Inflammatory macrophage (primary cell): ENCODE results near the gene BMERB1.

Source experiments
- DNase-seq, 2 donors: peaks; one replicate each; pipeline ENCODE4 v3.0.0-alpha.2; 2020 to 2022

The BMERB1 gene

DNA sequence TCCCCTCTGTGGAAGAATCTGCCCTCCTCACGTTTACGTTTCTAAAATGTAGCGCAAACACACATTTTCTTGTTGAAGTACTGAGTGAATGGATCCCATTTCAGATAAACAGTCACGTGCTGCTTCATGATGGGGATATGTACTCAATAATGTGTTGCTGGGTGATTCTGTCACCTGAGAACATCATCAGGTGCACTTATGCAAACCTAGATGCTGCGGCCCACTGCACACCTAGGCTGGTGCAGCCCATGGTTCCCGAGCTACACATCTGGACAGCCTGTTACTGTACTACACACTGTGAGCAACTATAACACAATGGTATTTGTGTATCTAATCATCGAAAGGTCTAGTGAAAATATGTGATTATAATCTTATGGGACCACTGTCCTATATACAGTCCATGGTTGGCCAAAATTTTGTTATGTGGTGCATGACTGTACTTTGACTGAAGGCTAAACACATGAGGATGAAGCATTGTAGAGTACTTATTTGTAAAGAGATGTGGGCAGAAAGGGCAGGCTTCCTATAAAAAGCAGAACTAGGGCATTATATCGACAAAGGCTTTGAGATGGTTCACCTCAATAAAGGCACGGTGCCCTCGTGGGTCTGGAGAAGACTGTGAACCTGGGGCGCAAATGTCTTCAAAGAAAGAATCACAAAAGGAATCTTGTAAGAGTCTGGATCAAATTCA lies 182.2 kb downstream of the BMERB1 start:
- peak; percentile 58 to 71 for DNase-seq

DNA sequence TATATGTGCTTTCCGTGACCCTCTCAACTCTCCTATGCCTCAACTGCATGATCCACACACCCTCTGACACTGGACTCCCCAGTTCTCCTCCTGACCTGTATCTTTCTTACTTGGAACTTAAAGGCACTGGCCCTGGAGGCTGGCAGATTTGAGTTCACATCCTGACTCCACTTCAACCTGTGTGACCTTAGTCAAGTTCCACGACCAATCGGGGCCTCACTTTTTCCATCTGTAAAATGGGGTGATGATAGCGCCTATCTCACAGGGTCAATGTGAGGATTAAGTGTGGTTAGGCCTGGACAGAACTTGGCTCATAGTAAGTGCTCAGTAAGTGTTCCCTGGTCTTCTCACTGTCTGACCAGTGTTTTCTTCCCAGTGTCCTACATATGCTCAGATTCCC lies 183.5 kb downstream of the BMERB1 start:
- DNase-seq, result no peak

DNA sequence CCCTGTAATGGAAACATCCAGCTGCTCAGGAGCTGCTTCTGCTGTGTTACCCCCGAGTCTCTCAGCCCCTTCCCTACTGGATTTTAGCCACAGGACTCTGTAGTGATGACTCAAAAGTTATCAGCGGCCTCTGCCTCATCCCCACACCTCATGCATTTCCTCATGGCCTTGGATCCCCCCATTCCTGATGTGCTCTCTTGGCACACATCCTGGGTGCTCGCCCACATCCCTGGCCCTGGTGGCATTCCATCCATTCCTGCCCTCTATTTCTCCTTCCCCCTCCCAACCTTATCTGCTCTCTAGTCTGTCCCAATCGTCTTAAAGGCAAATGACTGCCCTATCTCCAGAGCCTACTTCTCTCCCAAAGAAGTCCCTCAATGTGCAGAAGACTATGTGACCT lies 184.0 kb downstream of the BMERB1 start:
- peak in 1 of 2 donors; percentile 6 for DNase-seq

DNA sequence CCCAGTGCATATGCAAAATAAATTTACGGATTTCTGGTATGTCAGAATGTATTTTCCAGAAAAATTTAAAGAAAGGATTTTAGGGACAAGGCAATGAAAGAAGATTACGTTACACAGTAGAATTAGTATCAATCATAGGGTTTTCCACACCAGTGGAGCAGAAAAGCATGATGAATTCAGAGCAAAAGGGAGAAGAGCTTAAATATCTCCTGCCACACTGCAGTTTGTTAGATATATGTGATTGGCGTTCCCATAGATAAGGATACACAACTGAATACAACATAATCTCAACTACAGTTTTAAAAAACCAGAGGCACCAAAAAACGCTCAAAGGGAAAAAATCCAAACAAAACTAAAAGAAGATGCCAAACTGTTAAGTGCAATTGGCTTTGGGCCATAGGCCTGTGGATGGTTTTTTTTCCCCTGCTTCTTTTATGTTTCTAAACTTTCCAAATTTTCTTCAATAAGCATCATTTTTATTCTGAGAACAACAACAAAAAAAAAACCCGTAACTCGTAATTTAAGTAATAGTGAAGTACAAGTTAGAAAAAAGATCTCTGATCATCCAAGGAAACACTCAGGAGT lies 186.3 kb downstream of the BMERB1 start:
- no peak for DNase-seq

DNA sequence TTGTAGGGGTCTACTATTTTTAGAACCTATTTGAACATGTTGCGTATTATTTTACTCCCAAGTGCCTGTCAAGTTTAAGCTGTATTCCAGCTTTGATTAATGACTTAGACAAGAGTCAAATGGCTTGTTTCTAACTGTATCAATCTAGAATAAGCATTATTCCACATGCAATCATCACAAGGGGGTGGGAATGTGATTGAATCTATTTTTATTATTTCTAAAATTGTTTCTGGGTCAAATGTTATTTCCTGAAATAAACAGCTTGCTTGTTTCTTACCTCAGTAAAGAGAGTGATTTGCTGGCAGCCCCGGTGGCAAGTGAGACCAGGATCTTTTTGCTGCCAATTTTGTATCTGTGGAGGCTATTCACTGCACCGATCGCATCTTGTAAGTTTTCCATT lies 187.1 kb downstream of the BMERB1 start:
- DNase-seq, result no peak

DNA sequence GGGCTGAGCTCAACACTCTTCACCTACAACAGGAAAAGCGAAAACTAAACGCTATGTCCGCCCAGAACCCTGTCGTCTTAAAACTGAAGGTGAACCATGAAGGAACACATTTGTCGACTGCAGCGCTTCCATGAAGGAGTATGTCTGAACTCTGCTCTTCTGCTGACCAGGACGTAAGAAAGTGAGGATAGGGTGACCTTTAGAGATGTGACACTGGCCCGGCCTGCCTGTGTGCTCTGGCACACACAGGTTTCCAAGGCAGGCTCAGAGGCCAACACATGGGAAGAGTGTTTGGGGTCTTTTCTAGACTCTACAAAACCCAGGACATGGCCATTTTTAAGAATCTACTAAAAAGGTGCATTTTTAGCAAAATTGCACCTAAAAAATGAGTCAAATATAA lies 187.5 kb downstream of the BMERB1 start:
- no peak for DNase-seq

DNA sequence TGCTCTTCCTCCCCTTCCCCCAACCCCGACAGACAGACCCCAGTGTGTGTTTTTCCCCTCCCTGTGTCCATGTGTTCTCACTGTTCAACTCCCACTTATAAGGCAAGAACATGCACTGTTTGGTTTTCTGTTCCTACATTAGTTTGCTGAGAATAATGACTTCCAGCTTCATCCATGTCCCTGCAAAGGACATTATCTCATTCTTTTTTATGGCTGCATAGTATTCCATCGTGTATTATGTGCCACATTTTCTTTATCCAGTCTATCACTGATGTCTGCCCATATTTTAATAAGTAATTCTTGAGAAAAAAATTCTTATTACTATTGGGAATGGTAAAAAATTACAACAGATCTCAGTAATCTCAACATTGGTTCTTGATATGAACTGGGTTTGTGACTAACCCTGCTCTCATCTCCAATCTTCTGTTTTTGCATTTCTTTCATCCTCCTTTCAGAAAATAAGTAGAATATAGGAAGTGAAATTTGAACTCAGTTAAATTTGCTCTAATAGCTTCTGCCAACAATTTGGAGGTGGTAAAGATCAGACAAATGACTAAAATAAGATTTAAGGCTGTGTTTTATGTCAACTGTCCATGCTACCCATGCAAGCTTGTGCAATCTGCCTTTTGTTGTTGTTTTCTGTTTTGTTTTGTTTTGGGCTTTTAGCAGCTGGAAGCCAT lies 197.5 kb downstream of the BMERB1 start:
- no peak for DNase-seq

DNA sequence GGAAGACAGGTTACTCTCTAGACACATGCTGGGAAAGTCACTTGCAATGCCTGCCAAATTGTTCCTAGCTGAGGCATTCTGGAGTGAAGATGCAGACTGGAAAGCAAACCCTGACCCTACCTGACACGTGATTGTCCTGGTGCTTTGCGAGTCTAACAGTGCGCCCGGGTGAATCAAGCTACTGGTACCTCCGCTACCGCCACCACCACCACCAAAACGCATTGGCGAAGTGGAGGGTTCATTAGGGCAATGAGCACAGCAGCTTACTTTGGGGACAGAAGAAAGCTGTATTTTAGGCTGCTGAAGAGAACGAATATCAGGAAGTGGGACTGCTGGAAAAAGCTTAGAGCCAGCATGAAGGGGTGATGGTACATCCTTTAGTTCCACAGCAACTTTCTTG lies 201.5 kb downstream of the BMERB1 start:
- no peak for DNase-seq

DNA sequence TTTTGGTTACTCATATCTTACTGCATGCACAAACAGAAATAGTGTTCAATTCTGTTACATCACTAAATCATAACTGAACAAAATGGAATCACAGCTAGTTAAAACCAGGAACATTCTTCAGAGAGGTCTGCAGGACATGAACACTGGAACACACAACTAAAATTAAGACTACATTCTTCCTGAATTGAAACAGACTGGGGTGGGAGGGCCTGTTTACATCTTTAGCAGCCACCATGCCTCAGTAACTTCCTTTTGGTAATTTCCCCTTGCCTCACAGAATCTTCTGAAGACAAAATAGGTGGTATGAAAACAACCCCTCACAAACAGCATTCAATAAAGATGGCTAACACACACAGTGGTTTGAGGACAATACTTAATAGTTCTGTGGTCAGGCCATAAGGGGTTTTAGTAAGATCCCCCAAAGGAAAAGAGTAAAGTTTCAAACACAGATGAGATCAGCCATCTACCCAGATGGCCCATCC lies 202.0 kb downstream of the BMERB1 start:
- peak; percentile 28 to 47 for DNase-seq
